ENCODE results near the gene GORAB.

The GORAB gene

DNA sequence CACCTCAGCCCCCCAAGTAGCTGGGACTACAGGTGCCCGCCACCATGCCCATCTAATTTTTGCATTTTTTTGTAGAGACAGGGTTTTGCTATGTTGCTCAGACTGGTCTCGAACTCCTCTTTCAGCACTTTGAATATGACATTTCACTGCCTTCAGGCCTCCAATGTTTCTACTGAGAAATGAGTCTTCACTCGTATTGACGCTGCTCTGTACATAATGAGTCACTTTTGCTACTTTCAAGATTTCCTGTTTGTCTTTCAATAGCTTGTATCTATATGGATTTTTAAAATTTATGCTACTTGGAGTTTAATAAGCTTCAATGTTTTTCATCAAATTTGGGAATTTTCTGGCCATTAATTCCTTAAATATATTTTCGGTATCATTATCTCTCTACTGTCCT, 64.7 kb downstream of the GORAB start:
- Histone ChIP-seq H3K4me3 (ENCODE audit: low read depth, low read length) (no peak overlapping the region), H3K4me1 (ENCODE audit: control insufficient read depth, insufficient read depth, low read length) (peaks cover 3% of the 10 kb centered on the region), H3K36me3 (ENCODE audit: control insufficient read depth, insufficient read depth, low read length) (no peaks in the 10 kb centered on the region), H3K9me3 (ENCODE audit: control insufficient read depth, insufficient read depth, low read length) (no peaks in the 10 kb centered on the region), H3K9ac (ENCODE audit: low read depth, low read length) (no peak overlapping the region), H3K27me3 (ENCODE audit: control insufficient read depth, insufficient read depth, low read length) (no peaks in the 10 kb centered on the region)

DNA sequence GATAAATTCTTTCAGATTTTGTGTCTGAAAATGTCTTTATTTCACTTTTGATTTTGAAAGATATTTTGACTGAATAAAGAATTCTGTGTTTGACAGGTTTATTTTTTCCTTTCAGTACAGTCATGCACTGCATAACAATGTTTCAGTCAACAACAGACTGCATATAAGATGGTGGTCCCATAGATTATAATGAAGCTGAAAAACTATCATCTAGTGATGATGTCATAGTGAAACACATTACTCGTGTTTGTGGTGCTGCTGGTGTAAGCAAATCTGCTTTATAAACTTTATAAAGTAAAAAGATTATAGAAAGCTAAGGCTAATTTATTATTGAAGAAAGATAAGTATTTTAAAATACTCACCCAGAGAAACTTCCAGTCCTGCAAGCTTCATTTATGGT, 66.7 kb downstream of the GORAB start:
- Histone ChIP-seq H3K4me1 (ENCODE audit: control insufficient read depth, insufficient read depth, low read length) (no peaks in the 10 kb centered on the region), H3K9me3 (ENCODE audit: control insufficient read depth, insufficient read depth, low read length) (no peaks in the 10 kb centered on the region), H3K27me3 (ENCODE audit: control insufficient read depth, insufficient read depth, low read length) (no peaks in the 10 kb centered on the region), H3K9ac (ENCODE audit: low read depth, low read length) (no peak overlapping the region), H3K4me3 (ENCODE audit: low read depth, low read length) (no peak overlapping the region), H3K36me3 (ENCODE audit: control insufficient read depth, insufficient read depth, low read length) (no peaks in the 10 kb centered on the region)

DNA sequence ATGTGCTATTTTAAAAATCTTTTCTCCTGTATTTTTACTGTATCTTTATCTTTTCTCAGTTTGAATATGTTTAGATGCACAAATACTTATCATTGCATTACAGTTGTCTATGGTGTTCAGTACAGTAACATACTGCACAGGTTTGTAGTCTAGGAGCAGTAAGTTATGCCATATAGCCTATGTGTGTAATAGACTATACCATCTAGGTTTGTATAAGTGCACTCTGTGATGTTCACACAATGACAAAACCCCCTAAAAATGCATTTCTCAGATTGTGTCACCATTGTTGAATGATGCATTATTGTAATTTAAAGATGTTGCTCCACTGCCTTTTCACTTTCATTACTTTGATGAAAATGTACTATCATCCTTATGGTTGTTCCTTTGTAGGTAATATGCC, 67.1 kb downstream of the GORAB start:
- H3K9me3 ChIP-seq (ENCODE audit: control insufficient read depth, insufficient read depth, low read length) = no peaks in the 10 kb centered on the region
- no peaks in the 10 kb centered on the region for H3K36me3 ChIP-seq (ENCODE audit: control insufficient read depth, insufficient read depth, low read length)
- H3K9ac ChIP-seq (ENCODE audit: low read depth, low read length) = no peak overlapping the region
- no peaks in the 10 kb centered on the region for H3K4me1 ChIP-seq (ENCODE audit: control insufficient read depth, insufficient read depth, low read length)
- H3K27me3 ChIP-seq (ENCODE audit: control insufficient read depth, insufficient read depth, low read length) = no peaks in the 10 kb centered on the region
- no peak overlapping the region for H3K4me3 ChIP-seq (ENCODE audit: low read depth, low read length)

DNA sequence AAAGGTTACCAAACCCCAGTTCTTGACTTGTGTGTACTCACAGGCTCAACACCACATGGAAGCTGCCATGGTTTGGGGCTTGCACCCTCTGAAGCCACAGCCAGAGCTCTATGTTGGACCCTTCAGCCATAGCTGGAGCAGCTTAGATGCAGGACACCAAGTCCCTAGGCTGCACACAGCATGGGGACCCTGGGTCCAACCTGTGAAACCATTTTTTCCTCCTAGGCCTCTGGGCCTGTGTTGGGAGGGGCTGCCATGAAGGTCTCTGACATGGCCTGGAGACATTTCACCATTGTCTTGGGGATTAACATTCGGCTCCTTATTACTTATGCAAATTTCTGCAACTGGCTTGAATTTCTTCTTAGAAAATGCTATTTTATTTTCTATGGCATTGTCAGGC, 69.9 kb downstream of the GORAB start:
- Histone ChIP-seq H3K27me3 (ENCODE audit: control insufficient read depth, insufficient read depth, low read length) (no peaks in the 10 kb centered on the region), H3K4me1 (ENCODE audit: control insufficient read depth, insufficient read depth, low read length) (no peaks in the 10 kb centered on the region), H3K9me3 (ENCODE audit: control insufficient read depth, insufficient read depth, low read length) (no peaks in the 10 kb centered on the region), H3K4me3 (ENCODE audit: low read depth, low read length) (no peak overlapping the region), H3K9ac (ENCODE audit: low read depth, low read length) (no peak overlapping the region), H3K36me3 (ENCODE audit: control insufficient read depth, insufficient read depth, low read length) (no peaks in the 10 kb centered on the region)
